SK-MEL-5 (cell line): ENCODE data around the gene ATP1B2. TPM values are rescaled to one million over a fixed set of nuclear protein-coding genes. Genes with fewer than 3 reads are reported as not detected.
A peak's percentile ranks its signal among the peaks of the same experiment; 100 is the strongest.

Source experiments
- DNase-seq: peaks from one replicate; pipeline ENCODE4 v3.0.0-alpha.2; 2016; ENCODE audit warnings: low read depth, low spot score
- in situ Hi-C: cut with HindIII; loops from 2 replicates; pipeline ENCODE4 v1.10.0; 2016; ENCODE audit warnings: low sequenced_read_pairs, high pct_unique_total_duplicates, low pct_unique_long_range_greater_than_20kb
- total RNA-seq: library from RNA; depleted of rRNA; stranded (reverse); fragments of >200 nt; shearing (Covaris generic); gene quantifications from 2 replicates; pipeline ENCODE4 v1.2.3, GENCODE V29; 2014

Gene ATP1B2
- total RNA-seq, 1 experiment from 2014 or later: 0.85 TPM

DNA sequence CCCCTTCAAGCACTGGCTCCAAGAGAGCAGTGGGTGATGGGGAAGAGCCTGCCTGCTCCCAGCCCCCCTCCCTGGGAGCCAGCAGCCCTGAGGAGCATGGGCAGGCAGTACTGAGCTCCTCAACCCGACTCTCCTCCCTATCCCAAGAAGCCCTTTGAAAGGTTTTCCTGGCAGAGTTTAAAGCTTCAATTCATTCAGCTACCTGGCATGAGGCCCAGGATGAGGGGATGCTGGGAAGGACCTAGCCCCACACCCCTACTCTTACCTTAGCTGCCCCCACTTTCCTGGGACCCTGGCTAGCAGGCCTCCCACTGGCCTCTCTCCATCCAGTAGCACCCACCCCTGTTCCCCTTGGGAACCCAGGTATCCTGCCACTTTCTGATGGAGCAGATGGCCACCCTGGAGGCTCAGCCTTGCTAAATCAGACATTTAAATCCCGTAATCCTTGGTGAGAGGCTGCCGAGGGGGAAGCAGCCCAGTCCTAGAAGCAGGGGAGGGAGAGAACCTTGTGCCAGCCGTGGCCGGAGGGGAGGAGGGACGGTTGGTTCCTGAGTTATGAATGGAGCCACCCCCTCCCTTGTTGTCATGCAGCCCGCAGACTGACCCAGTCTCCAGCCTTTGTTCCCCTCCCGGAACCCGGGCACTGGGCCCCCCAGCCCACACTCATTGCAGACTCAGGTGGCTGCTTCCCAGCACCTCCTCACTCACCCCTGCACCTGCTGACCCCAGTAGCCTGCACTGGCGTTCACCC, 17.1 kb downstream of the ATP1B2 start:
- in situ Hi-C loops: no loop called here
- no peak for DNase-seq

DNA sequence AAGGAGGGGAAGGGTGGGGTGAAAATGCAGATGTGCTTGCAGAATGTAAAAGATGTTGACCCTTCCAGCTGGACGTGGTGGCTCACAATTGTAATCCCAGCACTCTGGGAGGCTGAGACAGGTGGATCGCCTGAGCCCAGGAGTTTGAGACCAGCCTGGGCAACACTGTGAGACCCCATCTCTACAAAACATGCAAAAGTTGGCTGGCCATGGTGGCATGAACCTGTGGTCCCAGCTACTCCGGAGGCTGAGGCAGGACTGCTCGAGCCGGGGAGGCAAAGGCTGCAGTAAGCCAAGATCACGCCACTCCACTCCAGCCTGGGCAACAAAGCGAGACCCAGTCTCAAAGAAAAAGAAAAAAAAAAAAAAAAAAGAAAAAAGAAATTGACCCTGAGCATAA, 17.8 kb downstream of the ATP1B2 start:
- in situ Hi-C loops: no loop called here
- DNase-seq: no peak

DNA sequence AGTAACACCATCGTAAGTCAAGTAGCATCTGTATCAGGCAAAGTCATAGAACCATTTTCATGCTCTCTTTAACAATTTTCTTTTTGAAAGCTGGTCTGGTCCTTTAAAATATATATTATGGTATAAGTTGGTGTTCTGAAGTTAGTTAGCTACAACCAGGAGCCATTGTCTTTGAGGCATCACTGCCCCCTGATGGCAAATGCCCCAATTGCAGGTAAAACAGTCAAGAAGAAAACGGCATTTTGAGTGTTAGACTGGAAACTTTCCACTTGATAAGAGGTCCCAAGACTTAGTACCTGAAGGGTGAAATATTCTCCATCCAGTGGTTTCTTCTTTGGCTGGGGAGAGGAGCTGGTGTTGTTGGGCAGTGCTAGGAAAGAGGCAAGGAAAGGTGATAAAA, 22.5 kb downstream of the ATP1B2 start:
- peak; percentile 59 for DNase-seq
- in situ Hi-C loops: no loop called here

- in situ Hi-C loops: no loop called here
- DNase-seq: no peak
These were observed 24.2 kb downstream of the ATP1B2 start for GRCh38 chr17:7674934-7675333.

- in situ Hi-C loops: no loop called here
- no peak for DNase-seq
These were observed 25.8 kb downstream of the ATP1B2 start for GRCh38 chr17:7676533-7676932.

- DNase-seq: no peak
- in situ Hi-C loops: no loop called here
These were observed 26.8 kb downstream of the ATP1B2 start for GRCh38 chr17:7677388-7678067.

GRCh38 chr17:7684851-7685532, 34.3 kb downstream of the ATP1B2 start:
- in situ Hi-C loops: no loop called here
- no peak for DNase-seq

GRCh38 chr17:7685533-7686221, 35.0 kb downstream of the ATP1B2 start:
- peak; percentile 93 for DNase-seq
- in situ Hi-C loops: no loop called here

- in situ Hi-C loops: no loop called here
- DNase-seq: peak; percentile 80
These were observed 35.7 kb downstream of the ATP1B2 start for GRCh38 chr17:7686222-7687071.

DNA sequence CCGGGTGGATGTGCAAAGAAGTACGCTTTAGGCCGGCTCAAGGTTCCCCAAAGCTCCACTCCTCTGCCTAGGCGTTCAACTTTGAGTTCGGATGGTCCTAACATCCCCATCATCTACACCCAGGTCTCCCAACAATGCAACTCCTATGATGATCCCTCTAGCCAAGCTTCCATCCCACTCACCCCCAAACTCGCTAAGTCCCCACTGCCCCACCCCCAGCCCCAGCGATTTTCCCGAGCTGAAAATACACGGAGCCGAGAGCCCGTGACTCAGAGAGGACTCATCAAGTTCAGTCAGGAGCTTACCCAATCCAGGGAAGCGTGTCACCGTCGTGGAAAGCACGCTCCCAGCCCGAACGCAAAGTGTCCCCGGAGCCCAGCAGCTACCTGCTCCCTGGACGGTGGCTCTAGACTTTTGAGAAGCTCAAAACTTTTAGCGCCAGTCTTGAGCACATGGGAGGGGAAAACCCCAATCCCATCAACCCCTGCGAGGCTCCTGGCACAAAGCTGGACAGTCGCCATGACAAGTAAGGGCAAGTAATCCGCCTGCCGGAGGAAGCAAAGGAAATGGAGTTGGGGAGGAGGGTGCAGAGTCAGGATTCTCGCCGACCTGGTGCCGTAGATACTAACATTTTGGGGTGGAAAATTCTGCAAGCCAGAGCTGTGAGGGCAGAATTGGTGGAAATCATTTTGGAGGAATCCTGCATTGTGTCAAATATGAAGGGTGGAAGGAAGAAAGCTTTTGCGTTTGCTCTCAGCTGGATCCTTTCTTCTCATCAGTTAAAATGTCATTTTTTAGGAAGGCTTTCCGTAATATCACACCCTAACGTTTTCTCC, 36.6 kb downstream of the ATP1B2 start, which contains the start of gene TP53:
Gene TP53 (minus strand): TSS at position 419 of the 836 bp plus-strand sequence. CDS start 10,896 bp downstream, outside the sequence.
- in situ Hi-C loops: no loop called here
- peak; percentile 96 for DNase-seq

- DNase-seq: peak; percentile 99
- in situ Hi-C loops: no loop called here
These were observed 37.4 kb downstream of the ATP1B2 start, which contains the start of gene WRAP53 for GRCh38 chr17:7687908-7688807. Gene WRAP53 (plus strand): TSS chr17:7688477. CDS start chr17:7688649, 172 bp downstream.

GRCh38 chr17:7688808-7689316, 38.1 kb downstream of the ATP1B2 start:
- in situ Hi-C loops: no loop called here
- no peak for DNase-seq

DNA sequence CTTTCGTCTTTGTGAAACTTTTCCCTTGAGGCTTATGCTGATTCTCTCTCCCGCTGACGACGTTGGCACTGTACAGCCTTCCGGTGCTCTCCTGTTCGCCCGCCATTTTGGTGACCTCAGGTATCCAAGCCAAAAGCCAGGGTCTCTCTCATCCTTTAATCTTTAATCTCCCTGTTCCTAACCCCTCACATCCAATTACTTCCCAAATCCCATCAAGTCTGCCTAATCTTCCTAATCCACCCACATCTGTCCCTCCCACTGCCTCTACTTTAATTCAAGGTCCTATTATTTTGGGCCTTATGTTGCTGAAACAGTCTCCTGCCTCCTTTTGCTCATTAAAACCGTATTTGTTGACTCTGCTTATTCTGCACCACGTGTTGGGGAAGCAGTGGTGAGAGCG, 44.9 kb downstream of the ATP1B2 start:
- in situ Hi-C loops: no loop called here
- DNase-seq: no peak

DNA sequence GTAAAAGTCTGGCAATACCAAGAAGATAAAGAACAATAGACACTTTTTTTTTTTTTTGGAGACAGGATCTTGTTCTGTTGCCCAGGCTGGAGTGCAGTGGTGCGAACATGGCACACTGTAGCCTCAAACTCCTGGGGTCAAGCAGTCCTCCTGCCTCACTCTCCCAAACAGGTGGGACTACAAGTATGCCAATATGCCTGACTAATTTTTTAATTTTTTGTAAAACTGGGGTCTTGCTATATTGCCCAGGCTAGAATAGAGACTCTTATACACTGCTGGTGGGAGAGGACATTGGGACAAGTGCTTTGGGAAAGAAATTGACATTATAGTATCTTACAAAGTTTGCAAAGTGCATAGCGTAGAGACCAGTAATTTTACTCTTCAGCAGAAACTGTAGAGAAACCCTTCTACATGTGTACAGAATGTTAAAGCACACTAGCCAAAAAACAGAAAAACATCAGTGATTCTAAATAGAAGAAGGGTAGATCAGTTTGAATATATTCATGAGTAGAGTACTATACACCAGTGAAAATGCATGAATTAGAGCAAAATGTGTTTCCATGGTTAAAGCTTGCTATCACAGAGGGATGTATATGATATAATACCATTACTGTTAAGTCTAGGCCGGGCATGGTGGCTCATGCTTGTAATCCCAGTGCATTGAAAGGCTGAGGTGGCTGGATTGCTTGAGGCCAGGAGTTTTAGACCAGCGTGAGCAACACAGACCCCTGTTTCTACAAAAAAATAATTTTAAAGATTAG, 47.3 kb downstream of the ATP1B2 start:
- no peak for DNase-seq
- in situ Hi-C loops: no loop called here

DNA sequence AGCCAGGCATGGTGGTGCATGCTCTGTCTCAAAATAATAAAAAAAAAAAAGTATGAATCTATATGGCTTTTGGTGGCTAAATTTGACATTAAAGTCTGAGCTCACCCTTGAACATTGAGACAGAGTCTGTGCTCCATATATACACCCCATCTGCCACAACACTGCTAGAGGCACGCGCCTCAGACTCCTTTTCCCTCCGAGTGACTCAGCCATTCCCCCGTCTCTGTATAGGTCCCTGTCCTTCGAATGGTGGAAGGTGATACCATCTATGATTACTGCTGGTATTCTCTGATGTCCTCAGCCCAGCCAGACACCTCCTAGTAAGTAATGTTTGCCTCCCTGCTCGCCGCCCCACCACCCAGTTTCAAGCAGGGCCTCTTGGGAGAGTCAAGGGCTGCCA, 49.8 kb downstream of the ATP1B2 start:
- in situ Hi-C loops: no loop called here
- DNase-seq: no peak
